ENCODE measurements around the gene XRCC1.

The XRCC1 gene

GRCh38 chr19:43541920-43542650 is 33.2 kb downstream of the XRCC1 start:
- TF ChIP-seq CTCF (IDR thresholded peaks at IDR 0.05; ENCODE audit: control extremely low read depth, extremely low read depth, low read depth, missing control alignments): no peak
- CTCF ChIA-PET: interaction anchor here (1.4 kb wide), 1 partner anchor 95 kb away, joined by 3 read pairs; no protein-coding TSS in a partner anchor
- POLR2A ChIA-PET: no interaction called here
- DNase-seq (ENCODE audit: extremely low spot score): no peak

GRCh38 chr19:43540381-43540780 is 34.9 kb downstream of the XRCC1 start:
- CTCF ChIA-PET: no interaction called here
- POLR2A ChIA-PET: no interaction called here

GRCh38 chr19:43538922-43539321 is 36.4 kb downstream of the XRCC1 start:
- TF ChIP-seq CTCF (IDR thresholded peaks at IDR 0.05; ENCODE audit: control extremely low read depth, extremely low read depth, low read depth, missing control alignments): no peak
- no peak for DNase-seq (ENCODE audit: extremely low spot score)
- CTCF ChIA-PET: interaction anchor here (7.7 to 9.2 kb wide), 2 partner anchors 15 to 56 kb away, joined by 46 to 79 read pairs; partner anchors contain the start of genes IRGQ and ZNF576
- POLR2A ChIA-PET: no interaction called here

More at GRCh38 chr19:43540381-43540780, 34.9 kb downstream of the XRCC1 start:
- DNase-seq (ENCODE audit: extremely low spot score): no peak
- TF ChIP-seq CTCF (IDR thresholded peaks at IDR 0.05; ENCODE audit: control extremely low read depth, extremely low read depth, low read depth, missing control alignments): no peak

GRCh38 chr19:43534816-43535761 is 40.2 kb downstream of the XRCC1 start:
- peak; percentile 39 for DNase-seq (ENCODE audit: extremely low spot score)
- POLR2A ChIA-PET: no interaction called here

GRCh38 chr19:43534305-43534815 is 41.0 kb downstream of the XRCC1 start:
- POLR2A ChIA-PET: no interaction called here
- CTCF ChIA-PET: interaction anchor here (1.8 to 9.2 kb wide), 6 partner anchors 12 to 134 kb away, joined by 4 to 79 read pairs (median 8); partner anchors contain the start of genes IRGQ and ZNF576
- TF ChIP-seq CTCF (IDR thresholded peaks at IDR 0.05; ENCODE audit: control extremely low read depth, extremely low read depth, low read depth, missing control alignments): no peak

More at GRCh38 chr19:43534816-43535761, 40.2 kb downstream of the XRCC1 start:
- peak; percentile 62 for TF ChIP-seq CTCF (IDR thresholded peaks at IDR 0.05; ENCODE audit: control extremely low read depth, extremely low read depth, low read depth, missing control alignments)
- CTCF ChIA-PET: interaction anchor here (0.9 to 9.2 kb wide), 14 partner anchors 10 to 230 kb away, joined by 3 to 79 read pairs (median 4); partner anchors contain the start of genes IRGQ and ZNF576

More at GRCh38 chr19:43534305-43534815, 41.0 kb downstream of the XRCC1 start:
- no peak for DNase-seq (ENCODE audit: extremely low spot score)
